B cell (primary cell): ENCODE results near the gene AFDN.

ENCODE experiments used
- CTCF ChIP-seq: fragments of 200-600 bp; IDR thresholded peaks from one replicate; pipeline ENCODE4 v1.8.0; 2022; ENCODE audit warnings: antibody characterized with exemption, mild to moderate bottlenecking
- EZH2 ChIP-seq: IDR thresholded peaks from 2 replicates; pipeline ENCODE4 v1.6.1; 2012; ENCODE audit warnings: borderline replicate concordance, low read depth, mild to moderate bottlenecking, moderate library complexity, low read length; ENCODE audit not compliant: insufficient read depth, poor library complexity, severe bottlenecking

- no peak for TF ChIP-seq CTCF
- no peak for TF ChIP-seq EZH2
Observed at GRCh38 chr6:167965592-167966539, 139.2 kb downstream of the AFDN start.
